ENCODE data around the gene PTEN.

The PTEN gene

DNA sequence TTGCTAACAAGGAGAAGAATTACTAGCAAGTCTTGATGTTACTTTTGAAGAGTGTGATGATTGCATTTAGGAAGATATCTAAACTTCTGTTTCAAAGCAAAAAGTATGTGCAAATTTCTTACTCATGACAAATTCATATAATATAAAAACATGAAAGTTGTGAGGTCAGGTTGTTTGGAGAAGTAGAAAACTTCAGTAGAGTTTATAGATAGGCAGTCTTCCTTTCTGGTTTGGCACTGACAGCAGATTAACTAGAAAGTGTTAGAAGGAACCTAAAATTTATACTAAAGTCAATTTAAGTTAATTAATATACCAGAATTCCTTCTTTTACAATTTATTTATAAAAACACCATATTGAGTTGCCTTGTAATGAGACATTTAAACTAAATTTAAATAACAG, 16.9 kb downstream of the PTEN start:
- TF ChIP-seq TAF1 (IDR thresholded peaks at IDR 0.05; ENCODE audit: borderline replicate concordance, insufficient read depth, low read length), result no peak
- no peak for TF ChIP-seq FOXP2 (optimal IDR thresholded peaks at IDR 0.05; ENCODE audit: borderline replicate concordance, extremely low read depth, extremely low read length, insufficient read depth)
- no peak for TF ChIP-seq SIN3A (IDR thresholded peaks at IDR 0.05; ENCODE audit: borderline replicate concordance, insufficient read depth, low read length)
- no peak for TF ChIP-seq POLR2AphosphoS5 (IDR thresholded peaks at IDR 0.05; ENCODE audit: low read depth, low read length)
- TF ChIP-seq, protein P1, sequence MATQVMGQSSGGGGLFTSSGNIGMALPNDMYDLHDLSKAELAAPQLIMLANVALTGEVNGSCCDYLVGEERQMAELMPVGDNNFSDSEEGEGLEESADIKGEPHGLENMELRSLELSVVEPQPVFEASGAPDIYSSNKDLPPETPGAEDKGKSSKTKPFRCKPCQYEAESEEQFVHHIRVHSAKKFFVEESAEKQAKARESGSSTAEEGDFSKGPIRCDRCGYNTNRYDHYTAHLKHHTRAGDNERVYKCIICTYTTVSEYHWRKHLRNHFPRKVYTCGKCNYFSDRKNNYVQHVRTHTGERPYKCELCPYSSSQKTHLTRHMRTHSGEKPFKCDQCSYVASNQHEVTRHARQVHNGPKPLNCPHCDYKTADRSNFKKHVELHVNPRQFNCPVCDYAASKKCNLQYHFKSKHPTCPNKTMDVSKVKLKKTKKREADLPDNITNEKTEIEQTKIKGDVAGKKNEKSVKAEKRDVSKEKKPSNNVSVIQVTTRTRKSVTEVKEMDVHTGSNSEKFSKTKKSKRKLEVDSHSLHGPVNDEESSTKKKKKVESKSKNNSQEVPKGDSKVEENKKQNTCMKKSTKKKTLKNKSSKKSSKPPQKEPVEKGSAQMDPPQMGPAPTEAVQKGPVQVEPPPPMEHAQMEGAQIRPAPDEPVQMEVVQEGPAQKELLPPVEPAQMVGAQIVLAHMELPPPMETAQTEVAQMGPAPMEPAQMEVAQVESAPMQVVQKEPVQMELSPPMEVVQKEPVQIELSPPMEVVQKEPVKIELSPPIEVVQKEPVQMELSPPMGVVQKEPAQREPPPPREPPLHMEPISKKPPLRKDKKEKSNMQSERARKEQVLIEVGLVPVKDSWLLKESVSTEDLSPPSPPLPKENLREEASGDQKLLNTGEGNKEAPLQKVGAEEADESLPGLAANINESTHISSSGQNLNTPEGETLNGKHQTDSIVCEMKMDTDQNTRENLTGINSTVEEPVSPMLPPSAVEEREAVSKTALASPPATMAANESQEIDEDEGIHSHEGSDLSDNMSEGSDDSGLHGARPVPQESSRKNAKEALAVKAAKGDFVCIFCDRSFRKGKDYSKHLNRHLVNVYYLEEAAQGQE (IDR thresholded peaks at IDR 0.05; ENCODE audit: insufficient read depth in 1 of 2, low read depth in 2 of 2, low read length in 2 of 2), result no peak

DNA sequence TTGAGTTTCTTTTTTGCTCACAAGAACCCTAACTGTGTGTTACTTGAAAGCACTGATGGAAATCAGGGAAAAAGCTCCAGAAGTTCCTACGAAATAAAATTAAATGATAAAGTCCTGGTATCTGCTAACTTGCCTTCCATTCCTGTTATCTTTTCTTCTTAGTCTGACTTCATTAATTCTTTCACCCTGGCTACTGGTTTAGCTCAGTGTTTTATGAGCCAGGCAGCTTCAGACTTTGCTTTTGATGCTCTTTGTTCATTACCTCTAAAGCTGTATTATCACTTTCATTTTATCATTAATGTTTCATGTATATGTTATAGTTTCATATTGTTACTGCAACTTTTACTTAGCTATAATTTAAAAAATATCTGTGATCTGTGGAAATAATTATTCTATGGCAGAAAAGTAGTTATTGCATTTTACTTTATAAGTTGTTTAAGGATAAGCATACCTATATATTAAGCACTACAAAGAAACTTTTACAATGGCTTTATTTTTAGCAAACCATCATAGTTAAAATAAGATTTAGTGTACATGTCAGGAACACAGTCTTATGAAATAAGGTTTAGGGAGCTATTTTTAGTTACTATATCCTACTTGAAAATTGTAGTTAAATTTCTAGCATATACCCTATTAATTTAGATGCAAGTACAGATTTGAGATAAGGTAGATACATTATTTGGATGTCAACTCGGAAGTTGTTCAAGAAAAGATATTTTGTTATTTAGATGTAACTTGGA, 19.3 kb downstream of the PTEN start:
- TF ChIP-seq POLR2AphosphoS5 (IDR thresholded peaks at IDR 0.05; ENCODE audit: low read depth, low read length) (no peak), TAF1 (IDR thresholded peaks at IDR 0.05; ENCODE audit: borderline replicate concordance, insufficient read depth, low read length) (no peak), FOXP2 (optimal IDR thresholded peaks at IDR 0.05; ENCODE audit: borderline replicate concordance, extremely low read depth, extremely low read length, insufficient read depth) (no peak), SIN3A (IDR thresholded peaks at IDR 0.05; ENCODE audit: borderline replicate concordance, insufficient read depth, low read length) (no peak)
- TF ChIP-seq, protein P1 (IDR thresholded peaks at IDR 0.05; ENCODE audit: insufficient read depth in 1 of 2, low read depth in 2 of 2, low read length in 2 of 2), result no peak

DNA sequence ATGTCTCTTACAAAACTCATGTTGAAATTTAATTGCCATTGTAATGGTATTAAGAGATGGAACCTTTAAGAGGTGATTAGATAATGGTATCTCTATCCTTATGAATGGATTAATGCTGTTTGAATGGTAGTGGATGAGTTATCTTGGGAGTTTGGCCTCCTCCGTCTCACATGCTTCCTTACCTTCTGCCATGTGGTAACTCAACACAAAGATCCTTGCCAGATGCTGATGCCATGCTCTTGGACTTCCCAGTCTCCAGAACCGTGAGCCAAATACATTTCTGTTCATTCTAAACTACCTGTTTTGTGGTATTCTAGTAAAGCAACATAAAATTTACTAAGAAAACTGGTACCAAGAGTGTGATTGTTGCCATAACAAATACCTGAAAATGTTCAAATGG, 23.2 kb downstream of the PTEN start:
- TF ChIP-seq, protein P1 (IDR thresholded peaks at IDR 0.05; ENCODE audit: insufficient read depth in 1 of 2, low read depth in 2 of 2, low read length in 2 of 2), result no peak
- TF ChIP-seq POLR2AphosphoS5 (IDR thresholded peaks at IDR 0.05; ENCODE audit: low read depth, low read length), result no peak

DNA sequence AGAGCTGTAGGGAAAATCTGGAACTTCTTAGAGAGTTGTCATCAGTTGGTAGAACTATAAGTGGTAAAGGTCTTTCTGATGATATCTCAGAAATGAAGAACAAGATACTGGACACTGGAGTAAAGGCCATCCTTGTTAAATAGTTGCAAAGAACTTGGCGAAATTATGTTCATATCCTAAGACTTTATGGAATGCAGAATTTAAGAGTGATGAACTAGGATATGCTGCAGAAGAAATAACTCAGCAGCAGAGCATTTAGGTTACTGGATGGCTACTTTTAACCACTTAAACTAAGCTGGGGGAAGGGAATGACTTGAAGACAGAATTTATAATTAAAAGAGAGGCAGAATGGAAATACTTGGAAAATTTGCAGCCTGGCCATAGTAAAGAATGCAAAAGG, 23.7 kb downstream of the PTEN start:
- TF ChIP-seq TAF1 (IDR thresholded peaks at IDR 0.05; ENCODE audit: borderline replicate concordance, insufficient read depth, low read length) (no peak), FOXP2 (optimal IDR thresholded peaks at IDR 0.05; ENCODE audit: borderline replicate concordance, extremely low read depth, extremely low read length, insufficient read depth) (no peak), POLR2AphosphoS5 (IDR thresholded peaks at IDR 0.05; ENCODE audit: low read depth, low read length) (no peak), SIN3A (IDR thresholded peaks at IDR 0.05; ENCODE audit: borderline replicate concordance, insufficient read depth, low read length) (no peak)
- TF ChIP-seq, protein P1 (IDR thresholded peaks at IDR 0.05; ENCODE audit: insufficient read depth in 1 of 2, low read depth in 2 of 2, low read length in 2 of 2), result no peak
